ENCODE data around the gene PRRG2. TPM values are rescaled to one million over a fixed set of nuclear protein-coding genes. Genes with fewer than 3 reads are reported as not detected.

The PRRG2 gene
- total and polyA plus RNA-seq, 2 of the 13 experiments (the other 11 are each of a cell fraction or from before 2014, with no cell fraction given): 0.66 to 0.82 TPM

GRCh38 chr19:49570997-49571676 lies 10.0 kb upstream of the PRRG2 start (continued):
- TF ChIP-seq TRIM22 (IDR thresholded peaks at IDR 0.05): no peak
- peak; percentile 49; the same call in 1 of the 2 replicates for TF ChIP-seq SMC3 (IDR thresholded peaks at IDR 0.05; ENCODE audit: low read length)
- peak; percentile 64 for TF ChIP-seq MAFF (IDR thresholded peaks at IDR 0.05; ENCODE audit: low read depth, low read length)
- no peak for TF ChIP-seq ZNF33A (CRISPR knock-in tag; IDR thresholded peaks at IDR 0.05; ENCODE audit: borderline replicate concordance)
- no peak; the same call in 1 of the 2 replicates for TF ChIP-seq HOMEZ (CRISPR knock-in tag; IDR thresholded peaks at IDR 0.05; ENCODE audit: low read depth)
- TF ChIP-seq ASH2L (IDR thresholded peaks at IDR 0.05; ENCODE audit: insufficient read length, low read depth, low read length): peak; percentile 20
- TF ChIP-seq SIX1 (CRISPR knock-in tag; IDR thresholded peaks at IDR 0.05; ENCODE audit: borderline replicate concordance): peak; percentile 16; the same call in 1 of the 2 replicates
- TF ChIP-seq KLF16 (CRISPR knock-in tag; IDR thresholded peaks at IDR 0.05): peak in 1 of 2 experiments; percentile 49; a peak in 1 of 4 replicates
- TF ChIP-seq CHD2 (IDR thresholded peaks at IDR 0.05; ENCODE audit: low read depth, low read length): no peak
- peak; percentile 69 for TF ChIP-seq SAP130 (CRISPR knock-in tag; IDR thresholded peaks at IDR 0.05; ENCODE audit: low read depth)
- no peak for TF ChIP-seq ZNF709 (CRISPR knock-in tag; IDR thresholded peaks at IDR 0.05)
- TF ChIP-seq HOXA3 (CRISPR knock-in tag; IDR thresholded peaks at IDR 0.05): 0 out of 2 replicates have a peak, but pooled peaks have one; percentile 23
- 0 out of 2 replicates have a peak, but pooled peaks have one; percentile 19 for TF ChIP-seq KAT8 (CRISPR knock-in tag; IDR thresholded peaks at IDR 0.05)
- no peak for TF ChIP-seq ZNF44 (CRISPR knock-in tag; IDR thresholded peaks at IDR 0.05)
- TF ChIP-seq ZNF318 (CRISPR knock-in tag; IDR thresholded peaks at IDR 0.05): no peak
- 0 out of 2 replicates have a peak, but pooled peaks have one; percentile 7 for TF ChIP-seq ZNF501 (CRISPR knock-in tag; IDR thresholded peaks at IDR 0.05)
- TF ChIP-seq TSC22D2 (CRISPR knock-in tag; IDR thresholded peaks at IDR 0.05; ENCODE audit: borderline replicate concordance): no peak
- TF ChIP-seq ZNF12 (CRISPR knock-in tag; IDR thresholded peaks at IDR 0.05): no peak
- TF ChIP-seq ZMAT5 (CRISPR knock-in tag; IDR thresholded peaks at IDR 0.05; ENCODE audit: borderline replicate concordance, low read depth): no peak

Measured in HepG2 (cell line).